ENCODE data around the gene SOCS6. TPM values are rescaled to one million over a fixed set of nuclear protein-coding genes. Genes with fewer than 3 reads are reported as not detected.
A peak's percentile ranks its signal among the peaks of the same experiment; 100 is the strongest.
"Not testable (repeated sequence)": the region's sequence is repeated elsewhere in the genome, so short reads cannot be mapped to it uniquely, and the experiment has no call there.

The SOCS6 gene
- total RNA-seq, 1 donor from 2014 or later: 29.9 TPM

DNA sequence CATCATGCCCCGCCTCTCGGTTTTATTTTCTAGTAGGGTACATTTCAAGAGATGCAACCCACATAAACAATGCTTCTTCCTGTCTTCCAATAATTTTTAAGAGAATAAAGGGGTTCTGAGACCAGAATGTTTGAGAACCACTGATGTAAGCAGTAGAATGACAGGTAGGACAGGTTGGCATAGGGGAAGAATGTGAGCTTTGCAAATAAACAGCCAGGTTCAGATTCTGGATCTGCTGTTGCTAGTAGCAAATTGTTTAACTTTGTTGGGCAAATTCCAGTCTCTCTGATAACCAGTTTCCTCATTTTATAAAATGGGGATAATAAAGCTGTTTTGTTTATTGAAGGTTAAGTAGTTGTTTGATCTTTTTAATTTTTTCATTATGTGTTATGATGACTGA lies 32.8 kb downstream of the SOCS6 start:
- no peak for DNase-seq (ENCODE audit: low spot score)

DNA sequence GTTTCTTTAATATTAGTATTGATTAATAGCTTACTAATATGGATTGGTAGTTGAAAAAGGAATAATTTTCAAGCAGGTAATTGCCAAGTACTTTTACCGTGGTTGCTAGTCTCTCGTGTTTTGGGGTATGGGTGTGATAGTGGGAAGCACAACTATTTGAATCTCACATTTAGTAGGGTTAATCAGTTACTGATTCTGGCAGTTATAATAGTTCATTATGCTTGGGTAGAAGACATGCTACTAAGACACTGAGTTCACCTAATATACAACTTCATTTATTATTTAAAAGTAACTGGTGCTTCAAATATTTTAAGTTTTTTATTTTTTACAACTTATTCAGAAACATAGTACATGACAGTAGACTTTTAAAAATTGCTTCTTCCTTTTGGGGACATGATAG lies 33.5 kb downstream of the SOCS6 start:
- no peak for DNase-seq (ENCODE audit: low spot score)

DNA sequence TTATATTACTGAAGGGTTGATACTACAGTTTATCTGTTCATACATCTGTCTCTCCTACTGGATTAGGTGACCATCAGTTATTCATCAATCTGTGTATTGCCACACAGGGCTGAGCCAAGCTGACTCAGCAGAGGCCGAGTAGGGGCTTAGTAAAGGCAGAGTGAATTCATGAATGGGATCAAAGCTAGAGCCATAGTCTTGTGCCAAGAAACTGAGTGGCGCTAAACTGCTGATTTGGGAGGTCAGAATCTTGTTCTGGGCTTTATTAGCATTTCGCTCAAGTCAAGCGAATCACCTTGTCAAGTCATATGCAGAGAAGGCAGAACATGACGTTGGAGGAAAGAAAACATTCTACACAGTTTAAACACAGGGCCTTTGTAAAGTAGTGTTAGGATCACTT lies 34.1 kb downstream of the SOCS6 start:
- DNase-seq (ENCODE audit: low spot score): no peak

DNA sequence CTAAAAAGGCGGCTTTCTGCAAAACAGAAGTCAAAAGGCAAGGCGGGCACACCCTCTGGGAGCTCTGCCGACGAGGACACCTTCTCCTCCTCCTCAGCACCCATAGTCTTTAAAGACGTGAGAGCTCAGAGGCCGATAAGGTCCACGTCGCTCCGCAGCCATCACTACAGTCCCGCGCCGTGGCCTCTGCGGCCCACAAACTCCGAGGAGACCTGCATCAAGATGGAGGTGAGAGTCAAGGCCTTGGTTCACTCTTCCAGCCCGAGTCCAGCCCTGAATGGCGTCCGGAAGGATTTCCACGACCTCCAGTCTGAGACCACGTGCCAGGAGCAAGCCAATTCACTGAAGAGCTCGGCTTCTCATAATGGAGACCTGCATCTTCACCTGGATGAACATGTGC lies 36.1 kb downstream of the SOCS6 start:
- no peak for DNase-seq (ENCODE audit: low spot score)

DNA sequence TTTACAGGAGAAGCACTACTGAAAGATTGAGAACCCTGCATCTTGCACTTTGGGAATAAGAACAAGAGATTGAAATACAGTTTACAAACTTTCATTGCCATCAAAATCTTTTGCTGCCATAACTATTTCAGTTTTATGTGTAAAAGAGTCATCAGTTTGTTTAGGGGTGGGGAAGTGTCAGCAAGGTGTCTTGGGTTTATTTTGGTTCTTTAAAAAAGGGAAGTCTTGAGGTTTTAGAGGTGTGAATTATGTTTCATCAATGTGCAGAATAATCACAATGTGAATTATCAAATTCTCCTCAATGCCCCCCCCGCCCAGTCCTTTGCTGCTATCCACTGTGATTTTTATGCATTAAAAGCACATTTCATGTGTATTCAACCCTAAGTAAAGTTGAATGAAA lies 37.4 kb downstream of the SOCS6 start:
- DNase-seq (ENCODE audit: low spot score): no peak

DNA sequence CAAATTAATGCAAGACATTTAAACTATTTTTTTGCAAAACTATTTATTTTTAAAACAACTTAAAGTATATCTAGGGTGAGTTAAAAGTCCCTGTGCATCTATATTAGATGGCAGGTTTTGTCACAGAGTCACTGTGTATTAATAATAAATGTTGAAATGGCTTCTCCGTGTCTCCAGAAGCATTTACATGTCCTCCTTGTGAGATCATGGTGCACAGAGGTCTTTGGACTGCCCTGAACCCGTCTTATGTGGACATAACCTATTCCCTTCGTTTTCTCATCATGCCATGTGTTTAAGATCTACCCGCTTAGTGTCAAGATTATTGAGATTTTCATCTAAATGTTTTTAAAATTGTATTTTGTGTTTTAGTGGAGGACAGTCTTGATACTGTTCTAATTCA lies 39.3 kb downstream of the SOCS6 start:
- no peak for DNase-seq (ENCODE audit: low spot score)

DNA sequence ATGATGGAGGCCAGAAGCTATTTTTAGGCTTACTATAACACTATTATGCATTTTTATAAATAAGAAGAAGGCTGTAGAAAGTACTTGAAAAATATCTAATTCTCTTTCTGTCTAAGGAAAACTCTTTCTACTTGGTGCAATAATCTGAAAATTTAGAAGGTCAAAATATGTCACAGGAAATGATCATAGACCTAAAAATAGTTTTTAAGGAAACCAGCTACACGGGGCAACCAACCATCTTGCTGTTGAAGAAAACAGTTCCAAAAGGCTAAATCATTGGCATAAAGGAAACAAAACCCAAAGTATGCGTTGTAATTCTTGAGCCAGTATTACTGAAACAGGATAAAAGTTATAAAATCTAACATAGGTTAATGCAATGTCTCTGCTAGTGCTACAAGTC lies 40.2 kb downstream of the SOCS6 start:
- DNase-seq (ENCODE audit: low spot score): no peak

DNA sequence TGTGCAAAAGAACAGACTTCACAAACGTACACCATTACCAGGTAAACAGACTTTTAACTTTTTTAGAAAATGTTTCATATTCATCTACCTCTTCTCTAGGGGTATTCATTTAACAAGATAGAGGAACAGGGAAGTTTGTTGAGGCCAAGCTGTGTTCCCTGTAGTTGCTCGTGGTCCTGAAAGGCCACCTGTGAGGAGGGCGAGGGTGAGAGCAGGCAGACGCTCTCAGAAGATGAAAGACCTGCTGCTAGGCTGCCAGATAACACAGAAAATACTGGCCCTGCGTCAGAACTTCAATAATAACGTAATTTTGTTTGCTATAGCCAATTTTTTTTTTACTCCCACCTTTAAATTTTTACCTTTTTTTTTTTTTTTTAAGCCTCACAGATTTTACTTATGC lies 42.0 kb downstream of the SOCS6 start:
- no peak for DNase-seq (ENCODE audit: low spot score)

DNA sequence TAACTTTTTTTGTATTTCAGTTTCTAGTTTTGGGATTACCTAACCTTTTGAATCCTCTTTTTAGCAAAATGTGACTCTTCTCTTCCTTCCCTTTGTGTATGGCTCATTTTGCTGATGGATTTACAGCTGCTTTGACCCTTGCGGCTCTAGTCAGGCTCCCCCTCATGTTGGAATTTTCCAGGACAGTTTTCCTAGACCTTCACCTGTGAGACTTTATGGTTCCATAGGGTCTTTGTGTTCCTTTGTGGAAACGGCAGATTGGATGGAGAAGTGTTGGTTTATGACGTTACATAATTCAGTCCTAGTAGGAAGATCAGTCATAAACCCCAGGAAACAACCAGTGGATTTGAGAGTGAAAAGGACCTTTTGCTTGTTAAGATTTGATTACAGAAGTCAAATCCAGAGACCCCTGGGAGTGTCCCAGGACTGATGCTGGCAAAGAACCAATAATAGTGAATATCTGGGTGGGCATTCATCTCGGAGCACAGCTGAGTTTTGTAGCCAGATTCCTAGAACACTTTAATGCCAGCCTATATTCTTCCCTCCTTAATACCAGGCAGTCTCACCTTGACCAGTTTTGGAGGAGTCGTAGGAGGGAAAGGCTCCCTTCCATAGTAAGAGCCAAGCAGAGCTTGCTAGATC lies 42.7 kb downstream of the SOCS6 start:
- no peak for DNase-seq (ENCODE audit: low spot score)

DNA sequence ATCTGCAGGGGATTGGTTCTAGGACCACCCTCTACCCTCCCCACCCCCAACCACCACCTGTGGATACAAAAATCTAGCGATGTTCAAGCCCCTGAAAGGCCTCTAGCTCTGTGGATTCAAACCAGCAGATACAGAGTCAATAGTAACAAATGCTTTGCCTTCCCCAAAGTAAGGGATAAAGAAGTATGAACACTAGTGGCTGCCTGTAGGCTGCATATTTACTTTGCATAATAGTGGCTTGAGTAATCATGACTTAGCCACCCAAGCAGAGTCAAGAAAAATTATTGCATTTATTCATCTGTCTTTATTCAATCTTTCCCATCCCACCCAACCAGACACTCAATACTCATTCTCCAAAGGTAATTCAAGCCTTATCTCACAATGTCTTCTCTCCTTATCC lies 43.8 kb downstream of the SOCS6 start:
- no peak for DNase-seq (ENCODE audit: low spot score)

DNA sequence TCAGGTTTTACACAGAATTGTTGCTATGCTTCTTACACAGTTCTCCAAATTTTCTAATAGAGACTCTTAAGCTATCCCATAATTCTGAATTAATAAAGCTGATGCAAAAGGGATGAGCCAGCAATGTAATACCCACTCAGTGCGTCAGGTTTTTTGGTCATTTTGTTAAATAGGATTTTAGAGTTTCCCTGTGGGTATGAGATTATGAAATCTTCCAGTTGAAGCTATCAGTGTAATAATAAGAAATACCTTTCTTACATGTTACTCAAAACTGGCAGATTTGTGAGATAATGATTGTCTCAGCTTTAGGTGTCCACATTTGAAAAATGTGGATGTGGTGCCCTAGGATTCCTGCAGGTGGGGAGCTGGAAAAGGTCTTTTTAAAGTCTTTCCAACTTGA lies 44.5 kb downstream of the SOCS6 start:
- no peak for DNase-seq (ENCODE audit: low spot score)

DNA sequence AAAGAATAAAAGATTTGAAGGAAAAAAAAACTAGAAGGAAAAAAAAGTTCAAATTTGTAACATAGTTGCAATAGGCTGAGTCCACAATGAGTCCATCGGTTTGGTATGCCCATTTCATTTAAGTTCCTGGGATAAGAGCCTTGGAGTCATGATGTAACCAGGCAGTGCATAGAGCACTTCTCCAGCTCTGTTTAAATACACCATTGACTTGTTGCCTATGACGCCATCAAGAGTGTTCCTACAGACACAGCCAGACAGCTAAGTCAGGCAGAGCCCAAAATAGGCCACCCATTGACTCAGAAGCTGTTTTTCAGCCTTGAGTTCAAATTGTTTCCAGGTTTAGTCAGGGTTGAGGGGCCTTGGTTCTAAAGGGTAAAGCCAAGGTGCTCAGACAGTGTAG lies 44.9 kb downstream of the SOCS6 start:
- no peak for DNase-seq (ENCODE audit: low spot score)

DNA sequence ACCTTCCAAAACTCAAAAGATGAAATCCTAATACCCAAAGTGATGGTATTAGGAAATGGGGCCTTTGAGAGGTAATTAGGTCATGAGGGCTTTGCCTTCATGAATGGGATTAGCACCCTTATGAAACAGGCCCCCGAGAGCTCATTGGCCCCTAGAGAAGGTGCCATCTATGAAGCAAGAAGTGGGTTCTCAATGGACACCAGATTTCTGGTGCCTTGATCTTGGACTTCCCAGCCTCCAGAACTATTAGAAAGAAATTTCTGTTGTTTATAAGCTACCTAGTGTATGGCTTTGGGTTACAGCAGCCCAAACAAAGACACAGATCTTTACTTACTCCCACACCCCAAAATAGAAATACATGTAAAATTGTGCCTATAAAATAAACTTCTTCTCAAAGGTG lies 45.4 kb downstream of the SOCS6 start:
- DNase-seq (ENCODE audit: low spot score): no peak

DNA sequence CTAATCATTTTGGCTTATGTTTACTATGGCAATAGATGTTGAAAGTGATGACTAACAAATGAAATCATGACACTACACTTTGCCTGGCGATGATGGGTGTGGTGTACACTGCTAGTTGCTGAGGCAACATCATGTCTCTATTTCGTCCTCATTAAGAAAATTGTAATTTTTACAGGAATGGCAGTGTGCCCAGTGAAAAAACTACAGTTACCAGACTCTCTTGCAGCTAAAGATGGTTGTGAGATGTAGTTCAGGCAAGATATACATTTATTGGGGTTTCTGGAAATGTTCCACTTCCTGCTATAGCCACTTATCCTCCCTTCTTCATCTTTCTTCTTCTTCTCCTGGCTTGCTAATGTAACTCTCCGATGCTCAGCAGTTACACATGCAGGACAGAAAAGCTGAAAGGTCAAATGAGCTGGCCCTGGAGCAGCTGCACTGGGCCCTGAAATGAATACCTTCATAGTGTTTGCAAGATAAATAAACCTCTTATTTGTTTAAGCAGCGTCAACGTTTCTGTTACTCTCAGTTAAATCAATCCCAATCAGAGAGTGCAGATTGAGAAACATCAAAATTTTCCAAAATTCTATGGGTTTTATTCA lies 46.0 kb downstream of the SOCS6 start:
- DNase-seq (ENCODE audit: low spot score): no peak

DNA sequence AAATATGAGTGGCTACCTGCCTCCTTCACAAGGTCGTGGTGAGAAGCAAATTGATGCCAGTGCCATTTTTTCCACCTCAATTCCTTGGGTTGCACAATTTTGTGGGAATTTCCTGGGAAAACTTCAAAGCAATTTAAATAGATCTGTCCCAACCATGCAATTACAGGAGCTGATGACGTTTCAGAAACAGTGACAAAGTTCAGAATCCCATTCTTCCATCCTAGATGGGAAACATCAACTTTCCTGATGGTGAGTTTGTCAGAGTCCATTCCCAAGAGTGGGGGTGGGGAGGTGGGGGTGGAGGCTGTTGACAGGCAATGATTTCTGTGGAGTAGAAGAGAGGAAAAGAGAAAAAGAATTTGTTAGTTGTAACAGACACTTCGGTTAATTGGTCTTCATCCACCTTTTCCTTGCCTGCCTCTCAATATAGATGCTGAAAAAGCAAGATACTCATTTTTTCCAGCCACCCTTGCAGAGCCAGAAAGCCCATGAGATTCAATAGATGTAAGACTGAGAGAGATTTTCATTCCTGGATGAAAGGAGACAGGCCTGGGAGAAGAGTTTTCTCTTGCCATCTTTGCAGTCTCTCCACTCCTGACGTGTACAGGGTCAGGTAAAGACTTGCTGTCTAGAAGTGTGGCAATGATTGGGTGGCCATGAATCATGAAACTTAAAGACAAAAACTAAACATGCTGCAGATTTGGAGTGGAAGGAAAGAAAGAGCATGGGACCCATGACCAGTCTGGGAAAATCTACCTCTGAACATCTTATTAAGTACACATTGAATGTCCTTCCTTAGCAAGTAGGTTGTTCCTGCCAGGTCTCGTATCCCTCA lies 47.3 kb downstream of the SOCS6 start:
- no peak for DNase-seq (ENCODE audit: low spot score)

DNA sequence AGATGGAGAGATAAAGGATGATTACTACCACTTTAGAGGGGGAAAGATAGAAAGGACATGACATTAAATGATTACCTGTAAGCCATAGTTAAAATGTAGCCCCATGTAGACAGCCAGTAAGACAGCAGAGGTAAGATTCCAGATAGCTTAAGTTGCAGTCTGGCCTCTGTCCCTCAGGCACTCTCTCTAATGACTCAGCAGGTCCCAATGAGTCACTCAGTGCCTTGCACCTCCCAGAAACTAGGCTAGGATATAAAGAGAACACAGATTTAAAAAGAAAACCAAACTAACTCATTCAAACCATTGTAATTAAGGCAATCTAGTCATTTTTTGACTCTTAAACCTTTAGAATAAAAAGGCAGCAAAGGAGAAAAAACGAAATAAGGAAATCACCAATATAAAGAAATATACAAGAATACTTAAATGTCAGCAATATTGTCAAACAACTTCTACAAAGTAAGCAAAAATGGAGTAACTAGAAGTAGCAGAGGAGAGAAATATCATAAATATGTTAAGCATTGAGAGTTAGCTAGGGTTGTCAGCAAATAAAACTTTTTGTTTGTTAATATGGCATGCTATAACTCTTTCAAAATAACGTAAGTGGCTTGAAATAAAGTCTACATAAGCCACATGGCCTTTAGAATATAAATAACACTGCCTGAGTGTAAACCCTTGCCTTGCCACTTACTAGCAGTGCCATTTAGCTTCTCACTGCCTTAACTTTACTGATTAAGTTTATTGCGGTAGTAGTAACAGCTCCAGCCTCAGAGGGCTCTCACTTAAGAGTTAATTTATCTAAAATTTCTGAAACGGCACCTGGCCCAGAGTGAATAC lies 48.5 kb downstream of the SOCS6 start:
- DNase-seq (ENCODE audit: low spot score): peak; percentile 49

DNA sequence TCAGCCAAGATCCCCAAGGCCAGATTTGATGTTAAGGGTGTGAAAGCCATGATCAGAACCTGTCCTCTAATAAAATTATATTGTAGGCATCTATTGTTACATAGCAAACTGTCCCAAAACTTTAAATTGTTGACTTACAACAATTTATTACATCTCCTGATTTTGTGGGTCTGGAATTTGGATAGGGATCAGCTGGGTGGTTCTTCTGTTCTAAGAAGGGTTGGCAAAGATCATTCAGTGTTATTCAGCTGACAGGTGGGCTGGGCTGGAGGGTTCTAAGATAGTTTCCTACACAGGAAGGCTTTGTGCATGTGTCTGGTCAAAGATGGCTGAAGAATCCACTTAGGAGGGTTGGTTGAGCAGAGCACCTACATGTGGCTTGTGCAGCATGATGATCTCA lies 50.0 kb downstream of the SOCS6 start:
- DNase-seq (ENCODE audit: low spot score): no peak

DNA sequence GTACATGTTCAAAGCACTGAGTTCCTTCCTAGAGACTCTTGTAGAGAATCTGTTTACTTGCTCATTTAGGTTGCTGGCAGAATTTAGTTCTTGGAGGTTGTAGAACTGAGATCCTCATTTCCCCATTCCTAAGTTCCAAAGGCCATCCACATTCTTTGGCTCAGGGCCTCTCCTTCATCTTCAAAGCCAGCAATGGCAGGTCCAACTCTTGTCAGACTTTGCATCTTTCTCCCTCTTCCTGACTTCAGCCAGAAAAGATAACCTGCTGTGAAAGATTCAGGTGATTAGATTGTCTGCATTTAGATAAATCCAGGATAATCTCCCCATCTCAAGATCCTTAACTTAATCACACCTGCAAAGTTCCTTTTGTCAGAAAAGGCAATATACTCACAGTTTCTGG lies 51.1 kb downstream of the SOCS6 start:
- DNase-seq (ENCODE audit: low spot score): no peak

DNA sequence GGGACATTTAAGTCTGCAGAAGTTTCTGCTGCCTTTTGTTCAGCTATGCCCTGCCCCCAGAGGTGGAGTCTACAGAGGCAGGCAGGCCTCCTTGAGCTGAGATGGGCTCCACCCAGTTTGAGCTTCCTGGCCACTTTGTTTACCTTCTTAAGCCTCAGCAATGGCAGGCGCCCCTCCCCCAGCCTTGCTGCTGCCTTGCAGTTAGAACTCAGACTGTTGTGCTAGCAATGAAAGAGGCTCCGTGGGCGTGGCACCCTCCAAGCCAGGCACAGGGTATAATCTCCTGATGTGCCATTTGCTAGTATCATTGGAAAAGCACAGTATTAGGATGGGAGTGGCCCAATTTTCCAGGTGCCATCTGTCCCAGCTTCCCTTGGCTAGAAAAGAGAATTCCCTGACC lies 59.6 kb downstream of the SOCS6 start:
- DNase-seq (ENCODE audit: low spot score): not testable (repeated sequence)

DNA sequence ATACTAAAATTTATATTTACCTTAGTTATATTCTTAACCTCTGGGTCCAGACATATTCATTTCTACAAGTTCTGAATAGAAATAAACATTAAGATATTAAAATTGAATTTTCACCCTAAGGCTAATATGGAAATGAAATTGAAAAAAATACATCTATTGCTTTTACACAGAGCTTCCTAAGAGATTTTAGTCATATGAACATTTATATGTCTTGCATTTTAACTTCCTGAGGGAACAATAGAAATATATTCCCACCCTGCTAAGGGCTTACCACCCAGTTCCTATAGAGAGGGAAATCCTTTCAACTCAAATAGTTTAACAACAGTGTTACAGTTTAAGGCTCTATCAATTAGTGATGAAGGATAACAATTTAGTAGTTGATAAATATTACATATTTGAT lies 60.5 kb downstream of the SOCS6 start:
- no peak for DNase-seq (ENCODE audit: low spot score)

DNA sequence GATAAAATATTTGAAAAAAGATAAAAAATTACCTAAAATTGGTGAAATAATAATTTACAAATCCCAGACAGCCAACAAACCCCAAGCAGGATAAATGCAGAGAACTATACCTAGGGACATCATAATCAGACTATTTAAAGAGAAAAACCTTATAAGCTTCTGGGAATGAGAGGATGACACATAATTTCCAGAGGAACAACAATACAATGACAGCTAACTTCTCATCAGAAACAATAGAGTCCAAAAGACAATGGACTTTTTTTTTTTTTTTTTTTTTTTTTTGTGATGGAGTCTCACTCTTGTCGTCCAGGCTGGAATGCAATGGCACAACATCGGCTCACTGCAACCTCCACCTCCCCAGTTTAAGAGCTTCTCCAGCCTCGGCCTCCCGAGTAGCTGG lies 65.2 kb downstream of the SOCS6 start:
- no peak for DNase-seq (ENCODE audit: low spot score)

DNA sequence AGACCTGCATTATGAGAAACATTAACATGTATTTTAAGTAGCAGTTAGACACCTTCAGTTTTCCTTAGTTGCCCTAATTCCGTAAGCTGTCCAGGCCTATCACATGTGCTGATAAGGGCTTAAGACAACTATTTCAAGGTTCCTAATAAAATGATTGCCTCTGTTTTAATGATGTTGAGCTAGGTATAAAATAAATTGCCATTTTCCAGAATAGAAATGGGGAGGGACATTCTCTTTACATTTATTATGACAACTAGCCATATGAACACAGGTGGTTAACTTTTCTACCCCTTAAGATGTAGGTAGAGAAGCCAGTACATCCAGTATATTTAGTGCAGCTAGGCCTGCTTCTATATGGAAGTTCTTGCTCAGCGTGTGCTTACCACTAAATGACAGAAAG lies 65.9 kb downstream of the SOCS6 start:
- no peak for DNase-seq (ENCODE audit: low spot score)

All from mucosa of gallbladder (tissue), 1 donor.